ENCODE measurements around the gene SPINK6.

SPINK6 gene, protein sequence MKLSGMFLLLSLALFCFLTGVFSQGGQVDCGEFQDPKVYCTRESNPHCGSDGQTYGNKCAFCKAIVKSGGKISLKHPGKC

DNA sequence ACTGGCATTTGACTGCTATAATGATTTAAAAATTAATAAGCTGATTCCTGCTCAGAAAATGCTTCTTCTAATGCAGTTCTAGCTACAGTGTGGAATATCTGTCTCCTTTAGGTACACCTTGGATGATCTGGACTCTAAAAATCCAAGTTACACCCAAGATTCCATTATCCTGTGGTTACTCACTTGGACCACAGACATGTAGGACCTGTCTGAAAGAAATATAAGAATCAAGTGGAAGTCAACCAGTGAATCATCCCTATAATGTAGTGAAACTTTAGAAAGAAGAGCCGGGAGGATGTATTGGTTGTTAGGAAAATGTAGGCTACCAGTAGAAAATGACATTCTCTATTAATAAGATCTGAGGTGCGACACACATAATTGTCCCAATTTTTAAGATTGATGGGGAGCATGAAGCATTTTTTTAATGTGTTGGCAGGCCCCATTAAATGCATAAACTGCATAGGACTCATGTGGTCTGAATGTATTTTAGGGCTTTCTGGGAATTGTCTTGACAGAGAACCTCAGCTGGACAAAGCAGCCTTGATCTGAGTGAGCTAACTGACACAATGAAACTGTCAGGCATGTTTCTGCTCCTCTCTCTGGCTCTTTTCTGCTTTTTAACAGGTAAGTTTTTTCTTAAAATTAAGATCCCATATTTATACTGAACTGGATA lies at the start of gene SPINK6:
SPINK6 (plus strand) TSS at position 512 of the 673 bp plus-strand sequence; CDS start at position 567, 55 bp downstream.
- no peak for DNase-seq

DNA sequence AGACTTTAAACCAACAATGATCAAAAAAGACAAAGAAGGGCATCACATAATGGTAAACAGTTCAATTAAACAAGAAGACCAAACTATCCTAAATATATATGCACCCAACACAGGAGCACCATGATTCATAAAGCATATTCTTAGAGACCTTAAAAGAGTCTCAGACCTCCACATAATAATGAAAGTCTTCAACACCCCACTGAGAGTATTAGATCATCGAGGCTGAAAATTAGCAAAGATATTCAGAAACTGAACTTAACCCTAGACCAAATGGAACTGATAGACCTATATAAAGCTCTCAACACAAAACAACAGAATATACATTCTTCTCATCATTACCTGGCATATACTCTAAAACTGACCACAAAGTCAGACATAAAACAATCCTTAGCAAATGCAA lies 46.2 kb upstream of the SPINK6 start:
- DNase-seq, result no peak

DNA sequence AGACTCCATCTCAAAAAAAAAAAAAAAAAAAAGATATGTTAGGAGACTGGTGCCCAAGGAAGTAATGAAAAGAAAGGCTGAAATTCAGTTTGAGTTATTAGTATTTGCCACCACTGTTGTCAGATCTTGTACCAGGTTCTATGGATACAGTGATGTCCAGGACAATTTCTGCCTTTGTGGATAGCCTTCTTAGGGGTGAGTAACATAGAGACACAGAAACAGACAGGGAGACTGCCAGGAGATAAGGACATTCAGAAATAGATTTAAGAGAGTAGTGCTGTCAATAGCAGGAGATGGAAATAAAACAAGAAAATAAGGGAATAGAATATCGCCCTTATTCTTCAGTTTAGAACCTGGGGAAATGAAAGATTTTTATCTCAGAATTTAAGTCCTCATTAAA lies 40.8 kb upstream of the SPINK6 start:
- no peak for DNase-seq

DNA sequence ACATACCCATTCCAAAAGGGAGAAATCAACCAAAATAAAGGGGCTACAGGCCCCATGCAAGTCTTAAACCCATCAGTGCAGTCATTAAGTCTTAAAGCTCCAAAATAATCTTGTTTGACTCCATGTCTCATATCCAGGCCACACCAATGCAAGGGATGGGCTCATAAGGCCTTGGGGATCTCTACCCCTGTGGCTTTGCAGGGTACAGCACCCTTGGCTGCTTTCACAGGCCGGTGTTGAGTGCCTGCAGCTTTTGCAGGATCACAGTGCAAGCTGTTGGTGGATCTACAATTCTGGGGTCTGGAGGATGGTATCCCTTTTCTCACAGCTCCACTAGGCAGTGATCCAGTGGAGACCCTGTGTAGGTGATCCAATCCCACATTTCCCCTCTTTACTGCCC lies 39.5 kb upstream of the SPINK6 start:
- no peak for DNase-seq

DNA sequence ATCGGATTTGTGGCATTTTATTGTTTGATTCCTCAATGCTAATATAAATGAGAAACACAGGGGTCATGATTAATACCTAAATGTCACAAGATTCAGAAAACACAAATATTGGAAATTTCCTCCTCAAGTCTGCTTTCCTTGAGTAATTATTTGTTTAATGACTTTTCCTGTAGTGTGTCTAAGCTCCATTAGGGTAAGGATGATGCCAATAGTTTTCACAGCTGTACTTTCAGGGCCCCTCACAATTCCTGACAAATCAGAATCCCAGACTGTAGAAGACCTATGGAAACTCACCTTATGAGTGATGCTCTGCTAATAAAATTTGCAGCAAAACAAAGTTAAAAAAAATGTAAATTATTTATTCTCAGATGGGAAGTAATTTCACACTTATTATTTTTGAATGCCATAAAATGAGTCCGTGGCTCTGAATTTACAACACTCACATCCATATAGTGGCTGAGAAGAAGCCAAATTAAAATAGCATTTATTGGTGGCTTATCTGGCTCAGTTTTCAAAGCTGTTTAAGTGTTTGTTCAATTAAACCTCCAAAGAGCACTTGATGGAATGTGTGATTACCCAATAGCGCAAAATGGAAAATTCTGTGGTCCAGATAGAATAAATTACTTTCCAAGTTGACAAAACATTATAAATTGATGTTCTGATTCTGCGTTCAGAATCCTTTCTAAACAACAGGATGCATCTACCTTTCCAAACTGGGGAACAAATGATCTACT lies 36.1 kb upstream of the SPINK6 start:
- DNase-seq, result no peak

DNA sequence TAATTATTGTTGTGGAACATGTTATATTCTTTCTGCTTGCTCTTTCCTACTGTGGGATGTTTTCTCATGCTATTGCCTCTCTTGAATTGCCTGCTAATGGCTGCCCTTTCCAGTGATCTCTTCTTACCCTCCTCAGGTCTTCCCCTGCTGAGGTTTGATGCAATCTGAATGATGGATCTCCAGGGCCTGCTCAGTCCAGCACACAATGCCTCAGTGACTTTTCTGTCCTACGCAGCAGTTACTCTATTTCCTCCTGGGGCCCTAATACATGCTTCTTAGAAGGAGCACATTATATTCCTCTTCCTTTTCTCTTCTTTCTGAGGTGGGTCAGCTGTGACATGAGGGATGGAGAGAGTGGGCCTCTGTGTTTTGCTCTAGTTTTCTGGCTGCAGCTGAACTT lies 34.6 kb upstream of the SPINK6 start, which contains the start of gene SPINK14:
SPINK14 (plus strand) TSS at position 301 of the 400 bp plus-strand sequence. CDS start 1,187 bp downstream, outside the sequence.
- no peak for DNase-seq

DNA sequence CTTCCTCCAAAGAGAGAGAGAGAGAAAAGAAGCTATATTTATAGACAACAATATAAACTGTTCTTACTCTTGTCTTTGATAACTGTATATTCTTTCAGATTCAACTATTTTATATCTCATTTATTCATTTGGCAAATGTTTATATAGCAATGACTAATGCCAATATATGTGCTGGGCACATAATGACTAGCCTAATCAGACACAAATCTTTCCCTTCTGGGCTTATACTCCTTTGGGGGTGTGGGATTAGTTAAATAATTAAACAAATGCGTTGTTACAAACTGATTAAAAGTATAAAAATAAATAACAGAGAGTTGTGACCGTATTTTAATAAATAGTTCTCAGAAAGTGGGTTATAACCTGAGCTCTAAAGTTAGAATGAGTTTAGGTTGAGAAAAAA lies 30.5 kb upstream of the SPINK6 start:
- DNase-seq, result no peak

DNA sequence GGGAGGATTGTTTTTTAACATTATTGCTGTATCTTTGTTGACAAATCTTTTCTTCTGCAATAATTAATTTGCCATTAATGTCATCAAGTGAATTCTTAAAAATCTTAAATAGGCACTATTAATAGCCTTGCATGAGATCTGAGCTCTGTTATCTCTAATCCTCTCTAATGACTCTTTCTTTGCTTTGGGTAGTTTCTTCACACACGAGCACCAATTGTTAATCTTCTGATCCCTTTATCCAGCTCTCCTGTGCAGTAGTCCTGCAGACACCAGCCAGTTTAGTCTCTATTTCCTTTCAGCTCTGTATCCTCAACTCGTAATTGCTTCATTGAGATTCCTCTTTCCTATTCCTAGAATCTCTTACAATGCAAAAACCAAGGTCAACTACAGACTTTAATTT lies 26.4 kb upstream of the SPINK6 start:
- DNase-seq, result no peak

DNA sequence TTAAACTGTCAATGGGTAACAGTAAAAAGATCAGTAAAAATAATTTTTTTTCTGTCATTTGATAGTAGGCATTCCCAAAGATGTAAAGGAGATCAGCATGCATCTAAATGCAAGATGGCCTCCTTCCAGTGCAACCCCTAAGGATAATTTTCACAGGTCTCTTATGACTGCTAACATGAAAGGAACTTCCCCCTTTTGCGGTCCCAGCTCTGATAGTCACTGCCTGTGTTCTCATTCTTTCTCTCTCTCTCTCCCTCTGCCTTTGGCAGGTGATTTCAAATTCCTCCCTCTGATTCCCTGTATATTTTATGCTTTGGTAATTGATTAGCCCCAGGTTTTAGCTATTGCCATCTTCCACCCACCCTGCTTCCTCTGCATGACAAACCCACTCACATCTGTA lies 25.6 kb upstream of the SPINK6 start:
- DNase-seq, result no peak

DNA sequence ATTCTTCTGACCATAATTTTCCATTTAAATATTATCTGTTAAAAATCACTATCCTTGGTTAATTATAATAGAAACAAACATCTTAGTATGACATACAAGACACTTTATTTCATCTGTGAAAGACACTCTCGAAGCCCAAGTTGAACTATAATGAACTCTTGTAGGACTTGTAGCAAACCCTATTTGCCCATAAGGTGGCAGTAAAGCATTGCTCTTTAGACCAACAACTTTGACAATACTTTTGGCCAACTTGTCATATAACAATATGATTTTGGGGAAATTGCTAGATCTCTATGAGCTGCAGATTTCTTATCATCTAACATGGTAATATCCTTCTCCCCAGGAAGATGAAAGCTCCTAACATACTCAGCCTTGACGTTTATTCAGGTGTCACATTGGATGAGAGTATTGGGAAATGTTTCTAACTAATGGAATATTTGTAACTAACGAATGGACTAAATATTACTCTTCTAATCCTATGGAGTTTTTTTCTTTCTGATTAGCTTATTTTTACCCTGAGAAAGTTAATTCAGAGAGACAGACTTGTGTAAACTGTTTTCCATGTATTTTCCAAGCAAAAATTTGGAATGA lies 23.5 kb upstream of the SPINK6 start:
- no peak for DNase-seq

DNA sequence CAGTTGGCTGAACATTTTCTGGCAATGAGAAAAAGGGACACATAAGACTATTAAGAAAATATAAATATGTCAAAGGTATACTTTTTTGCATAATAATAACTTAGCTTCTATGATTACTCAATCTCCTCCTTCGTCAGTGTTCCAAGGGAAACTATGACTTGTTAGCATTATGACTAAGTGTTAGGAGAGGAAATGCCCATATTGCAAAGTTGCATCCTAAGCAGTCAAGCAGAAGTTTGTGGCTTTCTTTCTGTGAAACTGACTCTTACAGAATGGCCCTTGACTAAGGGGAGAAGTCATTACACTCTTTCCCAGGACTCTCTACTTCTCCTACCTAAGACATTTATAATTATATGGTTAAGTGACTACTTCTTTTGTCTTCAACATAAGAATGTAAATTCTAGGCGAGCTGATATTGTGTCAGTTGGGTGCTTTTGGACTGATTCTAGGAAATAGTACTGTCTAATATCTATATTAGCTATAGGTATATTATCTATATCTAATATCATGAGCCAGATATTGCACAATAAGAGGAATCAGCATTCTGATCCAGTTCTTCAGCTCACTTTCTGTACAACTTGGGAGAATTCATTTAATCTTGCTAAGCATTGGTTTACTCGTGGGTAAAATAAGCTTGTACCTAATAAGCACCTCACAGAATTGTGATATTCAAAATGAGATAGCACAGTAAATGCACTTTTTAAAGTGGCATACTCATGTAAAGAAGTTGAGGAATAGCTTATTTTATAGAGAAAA lies 16.4 kb upstream of the SPINK6 start:
- no peak for DNase-seq

DNA sequence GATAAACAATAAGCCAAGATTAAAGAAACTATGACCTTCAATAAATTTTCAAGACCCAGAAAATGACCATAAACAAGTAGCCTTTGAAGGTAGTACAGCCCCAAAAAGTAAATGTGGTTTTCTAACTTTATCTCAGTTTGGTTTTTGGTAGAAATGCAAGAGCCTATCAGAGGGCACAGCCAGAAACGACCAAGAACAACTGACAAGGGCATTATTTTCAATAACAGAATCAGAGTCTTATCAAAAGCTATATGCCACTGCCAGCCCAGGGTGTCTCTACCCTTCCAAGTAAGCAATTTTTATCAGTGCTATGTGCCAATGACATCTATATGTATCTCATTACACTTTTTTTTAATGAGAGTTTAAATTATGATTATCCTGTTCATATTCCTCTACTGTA lies 11.8 kb upstream of the SPINK6 start:
- DNase-seq, result no peak

DNA sequence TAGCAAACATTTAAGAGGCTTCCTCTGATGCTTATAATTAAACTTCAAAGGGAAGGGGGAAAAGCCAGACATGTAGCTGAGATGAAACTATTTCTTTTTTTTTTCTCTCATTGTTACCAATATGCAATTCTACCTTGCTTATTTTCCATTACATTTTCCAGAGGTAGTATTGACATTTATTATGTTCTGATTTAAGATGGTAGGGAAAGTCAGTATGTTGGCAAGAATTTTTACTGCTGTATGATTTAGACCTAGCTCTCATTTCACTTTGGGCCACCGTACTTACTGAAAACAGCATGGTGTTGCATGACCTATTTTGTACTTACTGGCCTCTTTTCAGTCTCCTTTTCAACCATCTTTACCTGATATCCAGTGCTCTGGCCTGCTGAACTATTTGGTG lies 9.6 kb upstream of the SPINK6 start:
- no peak for DNase-seq

DNA sequence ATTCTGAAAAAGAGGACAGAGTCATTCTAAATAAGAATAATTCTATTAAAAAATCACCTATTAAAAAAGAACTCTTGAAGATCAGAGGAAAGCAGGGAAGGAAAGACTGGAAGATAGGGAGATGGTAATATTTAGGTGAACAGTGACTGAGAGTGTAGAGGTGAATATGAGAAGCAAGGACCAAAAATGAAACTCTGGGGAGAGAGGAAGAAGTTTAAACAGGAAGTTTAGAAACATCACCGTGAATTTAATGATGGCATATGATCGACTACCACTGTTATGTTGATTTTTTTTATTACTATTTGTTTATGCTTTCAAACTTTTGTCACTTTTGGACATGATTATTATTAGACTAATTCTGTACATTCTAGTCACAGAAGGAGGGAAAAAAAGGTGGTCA lies 1.7 kb upstream of the SPINK6 start:
- no peak for DNase-seq

DNA sequence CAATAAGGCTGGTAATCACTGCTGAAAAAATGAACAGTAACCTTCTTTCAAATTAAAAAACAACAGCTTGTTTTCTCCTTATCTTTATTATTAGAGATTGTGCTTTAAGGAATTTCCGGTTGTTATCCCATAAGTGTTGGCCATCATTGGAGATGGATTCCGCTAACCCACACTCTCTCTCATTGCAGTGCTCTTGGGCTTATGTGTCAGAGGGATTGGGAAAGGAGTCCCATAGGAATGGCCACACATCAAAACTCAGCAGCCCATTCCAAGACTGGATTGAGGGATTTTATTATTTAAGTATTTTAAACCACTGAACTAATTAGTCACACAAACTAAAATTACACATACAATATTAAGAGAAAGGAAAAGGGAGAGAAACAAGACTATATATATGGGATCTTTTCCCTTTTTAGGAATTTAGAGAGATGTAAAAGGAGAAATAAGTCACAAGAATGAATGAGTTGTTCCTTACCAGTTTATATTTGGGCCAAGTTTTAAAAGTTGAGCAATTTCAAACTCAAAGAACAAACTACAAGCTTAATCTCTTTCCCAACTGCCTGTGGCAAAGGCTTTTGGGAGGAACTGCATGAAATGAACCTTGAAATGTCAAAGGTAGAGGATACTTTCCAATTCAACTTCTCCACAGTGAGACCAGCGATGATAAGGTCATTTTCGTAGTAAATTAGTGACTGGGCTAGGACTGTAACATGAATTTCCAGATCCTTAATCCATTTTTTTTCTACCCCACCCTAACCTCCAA lies 2.4 kb downstream of the SPINK6 start:
- DNase-seq, result no peak

DNA sequence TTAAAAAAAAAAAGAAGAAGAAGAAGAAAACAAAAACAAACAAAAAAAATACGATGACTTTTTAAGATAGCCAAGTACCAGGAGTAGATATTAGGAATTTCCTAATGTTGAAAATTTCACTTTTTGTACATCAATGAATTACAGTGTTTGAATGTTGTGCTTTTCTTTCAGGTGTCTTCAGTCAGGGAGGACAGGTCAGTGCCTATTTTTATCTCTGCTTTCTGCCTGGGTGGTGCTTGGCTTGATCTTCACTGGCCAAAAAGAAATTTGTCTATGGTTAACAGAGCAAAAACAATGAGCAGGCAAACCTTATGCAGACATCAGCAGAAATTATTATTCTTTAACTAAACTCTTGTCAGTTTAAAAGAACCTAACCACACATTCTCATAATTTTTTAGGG lies 3.0 kb downstream of the SPINK6 start:
- no peak for DNase-seq

DNA sequence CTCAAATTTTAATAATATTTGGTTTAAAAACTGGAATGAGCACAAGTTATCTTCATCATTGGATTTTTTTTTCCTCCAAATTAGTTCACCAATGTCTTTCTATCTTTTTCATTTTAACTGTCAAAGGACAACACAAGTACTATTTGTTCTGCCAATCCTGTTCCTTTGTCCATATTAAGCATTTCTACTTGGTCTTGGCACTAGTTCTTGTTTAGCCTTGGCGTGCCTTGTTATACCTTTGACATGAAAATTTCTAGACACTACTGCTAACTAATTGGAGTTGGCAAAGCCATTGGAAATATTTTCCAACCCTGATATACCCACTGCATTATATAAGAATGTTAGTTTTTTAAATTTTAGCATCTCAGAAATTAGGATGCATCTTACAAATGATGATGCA lies 3.8 kb downstream of the SPINK6 start:
- DNase-seq, result no peak

DNA sequence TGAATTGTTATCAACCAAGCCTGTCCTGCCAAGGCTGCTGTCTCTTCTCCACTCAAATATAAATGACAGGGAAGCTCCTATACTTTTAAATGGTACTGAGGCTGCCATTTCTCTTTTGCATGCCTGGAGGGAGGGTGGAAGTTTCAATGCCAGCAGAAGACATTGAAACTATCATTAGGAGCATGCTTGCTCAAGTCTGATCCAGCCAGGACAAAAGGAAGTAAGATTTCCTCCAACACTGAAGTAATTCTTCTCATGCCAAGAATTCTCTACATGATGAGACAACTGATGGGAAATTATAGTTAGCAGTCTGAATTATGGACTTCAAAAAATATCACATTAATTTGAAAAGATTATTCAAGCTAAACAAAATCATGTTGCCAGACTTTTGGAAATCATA lies 5.4 kb downstream of the SPINK6 start:
- no peak for DNase-seq

DNA sequence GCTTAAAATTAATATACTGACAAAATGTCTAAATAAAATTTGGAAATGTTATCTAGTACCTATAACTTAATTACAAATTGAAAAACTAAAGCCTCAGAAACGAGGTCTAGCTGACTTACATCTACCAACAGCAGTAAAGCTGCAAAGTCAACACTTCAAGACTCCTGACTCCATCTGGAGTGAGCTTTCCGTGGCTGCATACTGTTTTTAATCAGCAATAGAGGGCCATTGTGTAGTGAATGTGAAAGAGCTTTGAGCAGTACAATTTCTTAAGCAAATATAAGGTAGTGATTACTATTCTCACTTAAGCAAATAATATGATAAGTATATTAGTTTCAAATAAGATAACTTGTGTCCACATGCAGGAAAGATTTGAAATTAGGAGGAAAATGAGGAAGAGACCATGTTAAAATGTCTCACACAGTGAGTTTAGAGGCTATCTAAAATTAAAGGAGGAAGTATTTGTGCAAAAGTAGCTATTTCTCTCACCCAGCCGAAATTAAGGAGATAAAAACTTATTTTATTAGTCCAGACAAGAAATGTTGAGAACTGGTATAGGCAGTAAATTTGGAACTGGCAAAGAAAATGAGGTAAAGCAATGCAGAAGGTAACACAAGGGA lies 6.4 kb downstream of the SPINK6 start:
- no peak for DNase-seq

DNA sequence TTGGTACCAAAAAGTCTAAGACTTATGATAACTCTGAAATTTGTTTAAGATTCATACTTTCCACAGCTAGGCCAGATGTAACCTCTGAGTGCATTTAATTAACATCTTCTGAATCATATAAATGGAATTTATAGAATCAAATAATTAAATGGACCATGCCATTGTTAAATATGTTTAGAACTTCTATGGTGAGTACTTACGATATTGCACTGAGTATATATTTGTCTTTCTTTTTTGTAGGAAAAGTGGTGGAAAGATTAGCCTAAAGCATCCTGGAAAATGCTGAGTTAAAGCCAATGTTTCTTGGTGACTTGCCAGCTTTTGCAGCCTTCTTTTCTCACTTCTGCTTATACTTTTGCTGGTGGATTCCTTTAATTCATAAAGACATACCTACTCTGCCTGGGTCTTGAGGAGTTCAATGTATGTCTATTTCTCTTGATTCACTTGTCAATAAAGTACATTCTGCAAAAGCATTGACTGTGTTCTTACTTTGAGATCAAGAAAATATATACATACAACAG lies 11.9 kb downstream of the SPINK6 start:
- DNase-seq, result no peak

DNA sequence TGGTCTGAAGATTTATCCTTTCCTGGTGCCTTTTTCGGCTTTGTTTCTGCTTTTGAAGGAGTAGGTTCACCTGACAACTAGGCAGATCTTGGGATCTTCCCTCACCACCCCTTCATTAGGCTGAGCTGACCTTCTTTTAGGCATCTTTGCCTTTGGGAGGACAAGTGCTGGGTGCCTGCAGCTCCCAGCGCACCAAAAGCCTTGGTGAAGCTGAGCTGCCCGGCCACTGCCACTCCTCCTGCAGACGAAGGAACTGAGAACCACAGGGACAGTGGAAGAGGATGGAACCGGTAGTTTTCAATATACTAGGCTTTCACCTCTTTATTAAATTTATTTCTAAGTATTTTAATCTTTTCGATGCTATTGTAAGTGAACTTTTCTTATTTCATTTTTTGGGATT lies 18.7 kb downstream of the SPINK6 start:
- DNase-seq, result no peak
